Stimulated activated CD4-positive, alpha-beta T cell treated with anti-CD3 and anti-CD28 coated beads, Interleukin-4, amount 100 ng/mL, for 4 hours (primary cell): ENCODE measurements around the gene PROSER2.
"Not testable (repeated sequence)": the region's sequence is repeated elsewhere in the genome, so short reads cannot be mapped to it uniquely, and the experiment has no call there.

Experiments
- DNase-seq, 2 experiments: peaks; one replicate each; pipeline ENCODE4 v3.0.0-alpha.2; 2020

The PROSER2 gene

DNA sequence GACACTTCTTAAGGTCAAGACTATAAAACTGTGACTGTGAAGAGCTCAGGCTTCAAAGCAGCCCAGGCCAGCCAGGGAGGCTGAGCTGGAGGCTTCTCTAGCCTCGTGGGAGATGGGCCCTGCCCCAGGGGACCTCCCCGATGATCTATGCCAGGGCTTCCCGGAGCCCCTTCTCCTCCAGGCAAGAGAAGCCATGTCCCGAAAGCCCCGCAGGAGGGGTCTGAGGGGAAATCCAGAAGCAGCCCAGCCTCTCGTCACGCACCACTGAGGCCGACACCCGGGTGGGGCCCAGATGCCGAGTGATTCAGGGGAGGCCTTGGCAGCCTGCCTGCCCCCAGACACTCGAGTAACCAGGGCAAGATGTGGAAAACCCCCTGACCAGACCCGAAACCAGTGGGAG, 63.7 kb downstream of the PROSER2 start:
- no peak for DNase-seq

- no peak for DNase-seq
These were observed 64.4 kb downstream of the PROSER2 start for GRCh38 chr10:11887381-11888227.

GRCh38 chr10:11889263-11889662, 66.1 kb downstream of the PROSER2 start:
- not testable (repeated sequence) for DNase-seq

- DNase-seq = no peak
These were observed 68.8 kb downstream of the PROSER2 start for GRCh38 chr10:11891776-11892486.

GRCh38 chr10:11893749-11894278, 70.7 kb downstream of the PROSER2 start:
- no peak for DNase-seq

DNA sequence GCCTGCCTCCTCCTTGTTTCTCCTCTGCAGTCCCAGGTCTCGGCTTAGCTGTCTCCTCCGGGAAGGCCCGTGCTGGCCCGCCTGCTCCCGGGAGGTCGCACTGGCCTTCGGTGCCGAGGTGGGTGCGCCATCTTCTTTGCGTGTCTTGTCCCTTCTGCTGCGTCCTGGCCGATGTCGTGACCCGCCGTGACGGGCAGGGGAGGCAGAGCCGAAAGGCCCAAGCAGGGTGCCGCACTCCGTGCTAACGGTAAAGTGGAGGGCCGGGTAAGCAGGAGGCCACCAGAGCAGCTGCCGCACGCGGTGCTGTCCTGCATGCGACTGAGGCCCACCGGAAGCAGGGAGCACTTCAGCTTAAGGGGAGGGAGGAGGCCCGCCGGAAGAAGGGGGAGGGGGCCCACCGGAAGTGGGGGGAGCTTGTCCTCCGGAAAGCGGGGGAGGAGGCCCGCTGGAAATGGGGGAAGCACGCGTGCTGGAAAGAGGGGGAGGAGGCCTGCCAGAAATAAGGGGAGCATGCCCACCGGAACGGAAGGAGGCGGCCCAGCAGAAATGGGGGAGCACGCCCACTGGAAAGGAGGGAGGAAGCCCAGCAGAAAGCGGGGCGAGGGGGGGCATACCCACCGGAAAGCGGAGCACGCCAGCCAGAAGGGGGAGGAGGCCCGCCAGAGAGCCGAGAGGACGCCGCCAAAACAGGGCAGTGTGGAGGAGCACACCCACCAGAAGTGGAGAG, 71.4 kb downstream of the PROSER2 start:
- DNase-seq = no peak

DNA sequence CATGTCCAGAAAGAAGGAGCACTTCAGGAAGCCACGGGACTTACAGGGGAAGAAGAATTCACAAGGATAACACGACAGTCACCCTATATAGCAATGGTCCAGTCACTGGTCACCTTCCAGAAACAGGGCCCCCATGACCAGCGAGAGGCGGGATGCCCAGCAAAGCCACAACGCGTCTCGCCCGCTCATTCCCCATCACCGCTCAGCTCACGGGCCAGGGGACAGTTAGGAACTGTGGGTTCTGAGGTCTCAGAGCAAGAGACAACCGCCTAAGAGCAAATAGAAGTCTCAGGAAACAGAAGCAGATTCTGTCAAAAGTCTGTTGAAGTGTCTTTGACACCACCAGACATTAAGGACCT, 71.9 kb downstream of the PROSER2 start:
- DNase-seq = no peak

DNA sequence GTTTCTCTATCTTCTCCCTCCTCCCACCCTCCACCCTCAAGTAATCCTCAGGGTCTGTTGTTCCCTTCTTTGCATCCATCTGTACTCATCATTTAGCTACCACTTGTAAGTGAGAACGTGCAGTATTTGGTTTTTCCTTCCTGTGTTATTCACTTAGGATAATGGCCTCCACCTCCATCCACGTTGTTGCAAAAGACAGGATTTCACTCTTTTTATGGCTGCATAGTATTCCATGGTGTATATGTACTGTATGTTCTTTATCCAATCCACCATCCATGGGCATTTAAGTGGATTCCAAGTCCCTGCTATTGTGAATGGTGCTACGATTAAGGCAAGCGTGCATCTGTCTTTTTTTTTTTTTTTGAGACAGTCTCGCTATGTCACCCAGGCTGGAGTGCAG, 72.4 kb downstream of the PROSER2 start:
- no peak for DNase-seq

- DNase-seq = no peak
These were observed 73.5 kb downstream of the PROSER2 start for GRCh38 chr10:11896549-11897200.

- DNase-seq = no peak
These were observed 74.8 kb downstream of the PROSER2 start for GRCh38 chr10:11898033-11898371.

- no peak for DNase-seq
These were observed 75.4 kb downstream of the PROSER2 start for GRCh38 chr10:11898372-11899066.

- no peak for DNase-seq
These were observed 76.1 kb downstream of the PROSER2 start for GRCh38 chr10:11899067-11899876.

GRCh38 chr10:11901036-11901301, 77.8 kb downstream of the PROSER2 start:
- DNase-seq = no peak

- DNase-seq = no peak
These were observed 78.3 kb downstream of the PROSER2 start for GRCh38 chr10:11901454-11901832.

- DNase-seq = no peak
These were observed 78.8 kb downstream of the PROSER2 start for GRCh38 chr10:11901833-11902475.

DNA sequence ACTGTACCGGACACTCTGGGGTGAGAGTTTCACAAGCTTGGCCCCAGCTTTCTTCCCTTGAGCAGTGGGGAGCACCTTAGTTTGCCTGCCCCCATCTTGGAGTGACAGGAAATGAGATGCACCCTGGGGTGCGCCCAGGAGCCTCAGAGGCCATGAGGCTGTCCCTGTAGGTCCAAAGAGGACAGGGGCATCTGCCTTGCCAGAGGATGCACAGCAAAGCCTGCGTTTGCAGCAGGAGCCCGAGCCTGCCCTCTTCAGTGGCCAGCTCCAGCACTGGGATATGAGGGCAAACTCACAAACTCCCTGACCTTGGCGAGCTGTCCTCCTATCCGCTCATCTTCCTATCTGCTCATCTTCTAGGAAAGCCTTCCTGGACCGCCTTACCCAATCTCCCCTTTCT, 79.5 kb downstream of the PROSER2 start:
- no peak for DNase-seq

DNA sequence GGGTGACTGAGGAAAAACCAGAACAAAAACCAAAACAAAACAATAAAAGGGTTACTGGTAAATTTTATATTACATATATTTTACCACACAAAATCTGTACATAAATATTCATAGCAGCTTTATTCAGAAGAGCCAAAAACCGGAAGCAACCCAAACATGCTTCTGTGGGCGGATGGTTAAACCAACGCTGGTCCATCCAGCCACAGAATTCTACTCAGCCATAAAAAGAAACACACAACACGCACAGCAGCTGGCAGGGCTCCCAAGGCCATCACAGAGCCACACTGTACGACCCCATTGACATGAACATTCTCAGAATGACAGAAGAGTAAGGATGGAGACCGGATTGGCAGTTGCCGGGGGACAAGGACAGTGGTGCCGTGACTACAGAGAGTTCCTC, 83.6 kb downstream of the PROSER2 start:
- no peak for DNase-seq

DNA sequence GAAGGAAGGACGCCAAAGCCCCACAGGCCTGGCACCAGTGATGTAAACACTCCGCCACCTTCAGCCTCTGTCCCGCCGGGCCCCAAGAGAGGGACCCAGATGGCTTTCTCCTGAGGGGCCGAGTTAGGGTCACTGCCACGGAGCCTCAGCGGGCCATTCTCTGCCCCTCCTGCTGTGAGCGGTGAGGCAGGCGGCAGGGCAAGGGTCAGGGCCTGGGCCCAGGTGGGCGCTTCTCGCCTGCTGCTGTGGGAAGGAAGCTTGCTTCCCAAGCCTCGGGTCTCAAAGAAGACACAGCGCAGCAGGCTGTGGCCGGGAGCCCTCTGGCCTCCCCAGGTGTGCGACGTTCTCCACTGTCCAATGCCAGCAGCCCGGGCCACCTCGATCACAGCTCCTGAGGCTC, 84.8 kb downstream of the PROSER2 start:
- no peak for DNase-seq

GRCh38 chr10:11908536-11908935, 85.4 kb downstream of the PROSER2 start:
- no peak for DNase-seq

GRCh38 chr10:11908991-11909390, 85.8 kb downstream of the PROSER2 start:
- DNase-seq = no peak

GRCh38 chr10:11909618-11910017, 86.5 kb downstream of the PROSER2 start:
- no peak for DNase-seq
